G401.6 (cell line): ENCODE results near the gene ECE1.

ENCODE experiments used
- FAIRE-seq: peaks from 2 replicates; lab custom pipeline; 2012; peaks lifted over from hg19 to GRCh38; lab: Jason Lieb, UNC

The ECE1 gene

DNA sequence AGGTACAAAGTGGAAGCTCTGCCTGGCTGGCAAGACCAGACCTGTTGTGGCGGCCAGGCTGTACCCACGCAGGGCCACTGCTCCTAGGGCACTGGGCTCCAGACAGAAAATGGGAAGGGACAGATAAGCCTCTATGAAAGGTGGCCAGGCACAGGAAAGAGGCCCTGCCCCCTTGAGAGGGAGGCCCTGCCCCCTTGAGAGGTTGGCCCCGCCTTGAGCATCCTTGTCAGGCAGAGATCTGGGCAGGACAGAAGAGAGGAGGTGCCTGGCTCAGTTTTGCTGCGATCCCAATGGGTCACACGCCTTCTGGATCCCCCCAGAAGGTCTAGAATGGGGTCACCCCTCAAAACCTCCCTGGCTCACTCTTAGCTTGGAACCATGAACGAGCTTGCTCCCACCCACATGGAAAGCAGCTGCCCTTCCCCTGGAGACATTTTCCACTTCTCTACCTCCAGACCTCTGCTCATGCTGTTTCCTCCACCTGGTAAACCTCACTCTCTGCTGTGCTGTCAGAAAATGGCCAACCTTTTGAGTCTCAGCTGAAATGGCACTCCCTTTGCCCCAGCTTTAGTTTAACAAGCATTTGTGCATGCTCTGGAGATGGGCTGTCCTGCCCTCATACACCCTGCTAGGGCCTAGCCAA is 17.5 kb upstream of the ECE1 start:
- peak; percentile 19 for FAIRE-seq

DNA sequence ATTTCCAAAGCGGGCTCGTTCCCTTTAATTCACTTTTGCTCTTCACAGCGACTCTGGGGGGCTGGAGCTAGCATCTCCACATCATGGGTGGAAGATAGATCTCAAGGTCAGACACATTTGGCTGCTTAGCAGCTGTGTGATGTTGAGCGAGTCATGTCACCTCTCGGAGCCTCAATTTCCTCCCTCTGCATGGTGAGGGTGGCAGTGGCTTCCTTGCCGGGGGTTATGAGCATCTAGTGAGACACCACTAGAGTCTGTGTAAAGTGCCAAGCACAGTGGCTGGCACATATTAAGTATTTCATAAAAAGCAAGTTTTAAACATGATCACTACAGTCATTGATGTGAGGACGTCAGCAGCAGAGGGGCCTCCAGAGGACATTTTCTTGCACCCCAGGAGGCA is 16.9 kb upstream of the ECE1 start:
- FAIRE-seq = no peak

DNA sequence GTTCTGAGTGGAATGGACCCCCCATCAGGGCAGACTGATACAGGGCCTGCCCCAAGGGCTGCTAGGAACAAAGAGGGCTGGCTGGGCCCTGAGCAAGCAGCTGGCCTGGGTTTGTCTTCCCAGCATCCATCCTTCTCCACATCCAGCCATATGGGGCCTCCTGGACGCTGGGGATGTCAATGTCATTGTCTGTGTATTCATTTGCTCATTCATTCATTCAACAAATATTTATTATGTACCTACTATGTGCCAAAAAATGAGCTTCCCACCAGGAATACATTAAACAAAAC is 15.6 kb upstream of the ECE1 start:
- no peak for FAIRE-seq

DNA sequence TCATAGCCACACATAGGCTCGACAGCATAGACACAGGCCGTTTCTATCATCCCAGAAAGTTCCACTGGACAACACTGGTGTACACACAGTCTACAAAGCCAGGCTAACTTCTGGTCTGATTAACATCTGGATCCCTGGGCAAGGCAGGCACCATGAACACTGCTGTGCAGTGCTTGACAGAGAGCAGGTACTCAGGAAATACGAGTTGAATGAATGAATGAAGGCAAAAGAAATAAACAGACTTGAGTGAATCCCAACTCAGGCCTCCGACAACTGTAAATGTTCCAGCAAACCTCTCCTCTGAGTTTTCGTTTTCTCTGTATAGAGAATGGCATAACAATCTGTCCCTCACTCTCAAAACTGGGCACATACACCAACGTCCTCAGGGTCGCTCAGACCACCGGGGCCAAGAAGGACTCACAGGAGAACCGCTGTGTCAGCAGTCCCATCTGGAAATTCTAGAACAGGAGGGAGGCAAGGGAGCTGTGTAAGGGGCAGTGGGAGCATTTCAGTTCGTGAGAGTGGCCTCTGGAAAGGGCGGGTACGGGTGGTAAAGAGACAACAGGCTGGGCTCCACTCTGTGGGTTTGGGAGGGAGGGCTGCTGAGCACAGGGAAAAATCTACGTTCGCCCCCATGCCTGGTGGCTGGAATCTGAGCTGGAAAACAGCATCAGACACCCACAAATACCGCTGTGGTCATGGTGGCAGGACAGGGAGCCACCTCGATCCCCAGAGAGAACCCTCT is 15.1 kb upstream of the ECE1 start:
- FAIRE-seq = no peak

DNA sequence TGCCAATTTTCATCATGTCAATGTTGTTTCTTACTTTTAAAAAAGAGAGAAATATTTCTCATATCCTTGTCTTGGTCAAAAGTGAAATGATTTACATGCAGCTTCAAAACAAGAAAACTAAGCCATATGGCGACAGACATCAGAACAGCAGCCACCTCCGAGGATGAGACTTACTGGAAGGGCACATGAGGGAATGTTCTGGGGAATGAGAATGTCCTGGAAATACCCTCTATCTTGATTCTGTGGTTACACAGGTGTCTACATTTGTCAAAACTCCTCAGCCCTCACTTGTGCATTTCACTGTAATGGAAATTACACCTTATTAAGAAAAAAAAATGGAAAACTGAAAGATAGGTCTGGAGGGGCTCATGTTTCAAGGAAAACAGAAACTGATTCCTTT is 14.2 kb upstream of the ECE1 start:
- no peak for FAIRE-seq

DNA sequence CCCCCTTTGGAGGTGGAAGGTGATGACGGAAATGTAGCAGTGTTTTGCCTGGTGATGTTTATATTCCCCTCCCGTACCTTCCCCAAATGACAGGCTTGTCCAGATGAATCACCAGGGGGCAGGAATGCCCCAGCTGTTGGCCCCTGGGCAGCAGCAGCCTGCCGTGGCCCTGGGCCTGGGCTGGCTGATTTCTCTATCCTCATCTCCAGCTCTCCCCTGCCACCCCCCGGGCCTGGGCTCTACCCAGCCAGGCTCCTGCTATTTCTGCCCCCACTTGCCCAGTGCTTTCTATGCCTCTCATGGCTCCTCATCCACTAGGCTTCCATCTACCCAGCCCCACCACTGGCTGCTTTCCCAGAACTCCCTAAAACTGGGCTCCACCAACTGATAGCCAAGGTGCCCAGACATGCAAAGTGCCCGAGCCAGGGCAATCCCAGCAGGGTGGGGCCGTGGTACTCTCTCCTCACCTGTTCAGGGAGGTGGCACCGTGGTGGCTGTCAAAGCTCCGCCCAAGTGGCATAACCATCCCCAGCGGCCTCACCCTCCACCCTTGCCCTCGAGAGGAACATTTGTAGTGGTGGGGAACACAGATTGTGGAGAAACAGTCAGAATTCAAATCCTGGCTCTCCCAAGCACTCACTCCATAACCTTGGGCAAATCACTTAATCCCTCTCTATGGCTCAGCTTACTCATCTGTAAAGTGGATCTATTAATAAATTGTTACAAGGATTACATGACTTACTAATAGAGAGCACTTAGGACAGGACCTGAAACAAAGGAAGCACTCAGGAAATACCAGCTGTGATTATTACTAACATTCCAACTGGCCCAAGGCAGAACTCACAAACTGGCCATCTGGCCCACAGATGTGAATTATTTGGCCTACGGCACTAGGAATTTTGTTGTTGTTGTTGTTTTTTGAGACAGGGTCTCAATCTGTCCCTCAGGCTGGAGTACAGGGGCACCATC is 12.8 kb upstream of the ECE1 start:
- FAIRE-seq = peak; percentile 60

DNA sequence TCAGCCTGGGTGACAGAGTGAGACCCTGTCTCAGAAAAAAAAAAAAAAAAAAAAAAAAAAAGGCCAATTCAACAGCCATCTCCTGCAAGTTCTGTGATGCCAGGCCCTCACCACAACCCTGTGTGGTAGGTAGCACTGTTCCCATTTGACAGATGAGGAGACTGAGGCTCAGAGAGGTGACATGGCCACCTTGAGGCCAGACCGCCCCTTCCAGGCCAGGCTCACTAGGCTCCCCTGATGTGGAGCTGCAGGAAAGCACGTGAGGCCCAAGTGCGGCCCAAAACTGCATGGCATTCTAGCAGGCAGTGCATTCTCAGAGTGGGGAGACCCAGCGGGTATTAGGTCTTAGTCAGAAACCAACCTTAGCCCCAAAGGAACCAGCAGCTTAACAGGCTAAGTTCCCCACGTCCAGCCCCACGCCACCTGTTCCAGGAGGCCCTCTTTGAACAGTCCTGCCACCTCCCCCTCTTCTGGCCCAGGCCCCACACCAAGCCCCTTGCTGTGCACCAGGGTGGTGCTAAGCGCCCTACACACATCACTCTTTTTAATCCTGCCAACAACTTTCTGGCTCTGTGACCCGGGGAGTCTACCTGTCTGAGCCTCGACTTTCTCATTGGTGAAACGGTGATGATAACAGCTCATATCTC is 11.7 kb upstream of the ECE1 start:
- no peak for FAIRE-seq

DNA sequence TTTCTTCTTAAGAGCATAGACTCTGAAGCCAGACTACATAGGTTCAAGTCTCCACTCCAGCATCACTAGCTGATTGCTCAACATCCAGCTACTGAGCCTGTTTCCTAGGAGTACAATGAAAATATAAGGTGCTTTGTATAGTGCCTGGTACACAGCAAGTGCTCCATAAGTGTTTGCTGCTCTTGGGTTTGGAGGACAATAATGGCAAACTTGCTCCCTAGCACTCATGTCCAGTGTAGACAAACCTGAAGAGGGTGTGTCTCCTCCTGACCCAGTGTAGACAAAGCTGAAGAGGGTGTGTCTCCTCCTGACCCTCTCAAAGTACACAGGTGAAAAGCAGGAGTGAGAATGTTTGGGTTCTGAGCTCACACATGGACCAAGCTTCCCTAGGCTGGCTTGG is 10.5 kb upstream of the ECE1 start:
- no peak for FAIRE-seq

DNA sequence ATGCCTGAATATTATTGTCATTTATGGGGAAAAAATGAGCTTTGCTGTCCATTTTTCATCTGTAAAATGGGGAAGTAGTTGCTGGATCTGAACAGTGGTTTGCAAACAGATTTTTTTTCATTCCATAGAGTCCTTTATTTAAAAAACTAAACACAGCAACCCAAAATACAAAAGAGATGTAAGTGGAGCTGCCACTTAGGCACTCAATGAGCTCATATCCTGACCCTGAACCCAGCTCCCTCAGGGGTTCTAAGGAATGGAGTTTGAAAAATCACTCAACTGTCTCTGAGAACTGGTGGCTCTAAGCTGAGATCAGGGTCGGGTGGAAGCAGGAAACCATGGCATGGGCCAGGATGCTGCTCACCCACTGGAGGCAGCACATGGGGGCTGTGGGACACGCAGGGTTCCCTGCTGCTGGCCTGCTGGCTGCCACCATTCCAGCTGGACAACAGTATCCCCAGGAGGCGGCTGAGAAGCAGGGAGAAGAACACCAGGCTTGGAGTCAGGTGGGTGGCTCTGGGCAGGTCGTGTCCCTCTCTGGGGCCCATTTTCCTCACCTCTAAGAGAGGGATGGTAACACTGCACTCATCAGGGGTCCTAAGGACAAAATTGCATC is 9.6 kb upstream of the ECE1 start:
- no peak for FAIRE-seq

DNA sequence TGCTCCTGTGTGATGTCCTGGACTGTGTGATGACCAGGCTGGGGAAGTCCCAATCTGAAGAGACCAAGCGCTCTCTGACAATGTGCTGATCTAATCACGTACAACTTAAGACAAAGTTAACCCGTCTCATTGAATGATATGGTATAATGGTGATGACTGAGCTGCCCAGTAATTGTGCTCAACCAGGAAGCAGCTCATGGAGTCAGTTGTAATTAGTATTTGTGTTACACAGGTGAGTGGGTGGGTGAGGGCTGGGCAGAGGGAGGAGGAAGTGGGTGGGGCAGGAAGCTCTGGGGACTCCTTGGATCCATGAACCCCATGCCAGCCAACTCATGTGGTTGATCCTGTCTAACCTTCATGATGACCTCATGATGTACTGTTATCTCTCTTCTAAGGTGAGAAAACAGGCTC is 8.7 kb upstream of the ECE1 start:
- FAIRE-seq = no peak

DNA sequence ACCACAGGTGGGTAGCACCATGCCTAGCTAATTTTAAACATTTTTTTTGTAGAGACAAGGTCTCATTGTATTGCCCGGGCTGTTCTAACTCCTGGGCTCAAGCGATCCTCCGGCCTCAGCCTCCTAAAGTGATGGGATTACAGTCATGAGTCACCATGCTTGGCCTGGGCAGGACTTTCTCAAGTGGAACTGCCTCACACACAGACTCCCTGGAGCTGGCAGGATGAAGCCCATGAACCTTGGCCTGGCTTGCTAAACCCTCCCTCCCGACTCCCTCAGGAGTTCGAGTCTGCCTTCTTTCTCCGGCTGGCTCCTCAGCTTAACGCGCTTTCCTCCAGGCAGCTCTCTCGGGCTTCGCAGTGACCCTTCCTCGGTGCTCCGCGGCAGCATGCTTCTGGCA is 7.7 kb upstream of the ECE1 start:
- no peak for FAIRE-seq

DNA sequence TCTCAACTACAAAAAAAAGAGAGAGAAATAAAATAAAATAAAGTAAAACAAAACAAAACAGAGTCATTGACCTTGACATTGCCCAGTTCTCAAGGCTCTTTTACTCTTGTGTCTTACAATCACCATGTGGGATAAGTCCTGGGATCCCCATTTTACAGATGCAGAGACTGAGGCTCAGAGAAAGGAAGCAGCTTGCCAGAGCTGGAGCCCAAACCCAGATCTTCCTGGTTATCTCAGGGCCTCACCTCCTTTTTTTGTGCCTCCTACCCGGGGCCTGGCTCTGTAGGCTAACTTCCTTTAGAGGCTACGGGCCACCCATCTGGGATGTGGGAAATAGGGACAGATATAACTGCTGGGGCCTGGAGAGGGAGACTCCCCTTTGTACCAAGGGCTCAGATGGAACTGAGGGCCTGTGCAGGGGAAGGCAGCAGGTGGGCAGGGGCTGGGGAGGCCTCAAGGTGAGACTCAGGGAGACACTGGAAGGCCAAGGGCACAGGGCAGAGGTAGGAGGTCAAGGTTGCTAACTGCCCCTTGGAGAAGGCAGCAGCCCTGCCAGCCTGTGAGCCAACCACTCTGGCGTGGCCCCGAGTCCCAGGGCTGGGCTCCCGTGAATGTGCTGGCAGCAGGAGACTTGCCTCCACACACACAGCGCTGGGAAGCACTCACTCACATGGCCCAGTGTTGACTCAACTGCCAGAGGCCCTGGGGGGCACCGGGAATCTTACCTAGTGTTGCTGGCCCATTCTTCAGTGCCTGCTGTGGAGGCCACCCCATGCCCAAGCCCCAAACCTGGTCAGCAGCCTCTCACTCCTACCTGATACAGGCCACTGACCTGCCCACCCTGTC is 6.5 kb upstream of the ECE1 start:
- no peak for FAIRE-seq

DNA sequence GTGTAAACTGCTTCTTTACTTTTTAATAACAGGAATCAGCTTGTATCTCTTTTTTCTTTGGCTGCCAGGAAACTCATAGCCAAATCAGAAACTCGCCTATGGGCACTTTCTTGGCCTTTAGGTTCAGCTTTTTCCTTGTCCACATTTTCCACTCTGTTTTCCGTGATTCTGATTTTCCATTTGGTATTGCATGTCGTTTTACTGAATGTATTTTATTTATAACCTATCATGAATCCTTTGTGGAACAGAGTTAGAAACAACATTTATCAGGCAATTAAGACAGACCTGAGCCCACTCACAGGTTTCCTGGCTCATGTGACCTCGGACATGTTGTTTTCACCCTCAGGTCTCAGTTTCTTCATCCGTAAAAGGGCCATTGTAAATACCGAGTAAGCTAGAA is 5.3 kb upstream of the ECE1 start:
- no peak for FAIRE-seq

DNA sequence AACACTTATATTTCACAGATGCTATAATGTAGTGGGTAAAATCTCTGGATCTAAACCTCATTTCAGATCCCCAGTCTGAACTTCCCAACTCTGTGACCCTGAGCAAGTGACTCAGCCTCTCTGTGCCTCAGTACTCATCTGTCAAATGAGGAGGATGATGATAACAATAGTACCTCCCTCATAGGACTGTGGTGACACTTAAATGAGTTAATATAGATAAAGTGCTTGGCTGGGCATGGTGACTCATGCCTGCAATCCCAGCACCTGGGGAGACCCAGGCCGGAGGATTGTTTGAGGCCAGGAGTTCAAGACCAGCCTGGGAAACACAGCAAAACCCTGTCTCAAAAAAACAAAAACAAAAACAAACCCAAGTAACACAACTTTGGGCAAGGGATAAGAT is 4.7 kb upstream of the ECE1 start:
- FAIRE-seq = no peak

DNA sequence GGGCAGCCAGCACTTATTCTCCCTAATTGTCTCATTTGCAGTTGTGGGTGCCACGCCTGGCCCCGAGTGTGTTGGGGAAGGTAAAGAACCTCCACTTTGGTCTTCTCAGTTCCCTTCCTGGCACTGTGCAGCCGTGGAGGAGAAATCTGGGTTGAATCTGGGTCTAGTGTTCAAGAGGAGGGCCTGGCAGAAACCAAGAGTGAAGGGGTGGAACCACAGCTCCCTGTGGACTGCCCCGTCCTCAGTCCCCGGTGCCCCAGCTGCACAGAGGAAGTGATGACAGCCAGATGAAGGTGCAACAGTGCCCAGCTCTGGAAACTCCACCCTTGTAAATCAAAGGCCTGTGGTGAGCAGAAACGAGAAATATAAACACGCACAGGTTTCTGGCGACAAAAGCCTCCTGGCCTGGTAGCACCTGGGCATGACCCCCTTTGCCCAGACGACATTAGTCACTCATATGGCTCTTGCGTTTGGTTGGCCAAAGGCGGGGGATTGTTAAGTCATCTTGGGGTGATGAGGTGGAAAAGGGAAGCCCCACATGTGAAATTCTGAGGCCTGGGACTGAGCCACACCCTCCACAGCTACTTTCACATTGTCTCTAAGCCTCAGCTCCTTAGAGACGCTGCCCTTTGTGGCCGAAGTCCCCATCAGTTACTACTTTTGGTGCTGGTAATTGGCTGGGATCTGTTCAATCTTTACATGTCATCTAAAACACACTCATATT is 4.2 kb upstream of the ECE1 start:
- FAIRE-seq = no peak

DNA sequence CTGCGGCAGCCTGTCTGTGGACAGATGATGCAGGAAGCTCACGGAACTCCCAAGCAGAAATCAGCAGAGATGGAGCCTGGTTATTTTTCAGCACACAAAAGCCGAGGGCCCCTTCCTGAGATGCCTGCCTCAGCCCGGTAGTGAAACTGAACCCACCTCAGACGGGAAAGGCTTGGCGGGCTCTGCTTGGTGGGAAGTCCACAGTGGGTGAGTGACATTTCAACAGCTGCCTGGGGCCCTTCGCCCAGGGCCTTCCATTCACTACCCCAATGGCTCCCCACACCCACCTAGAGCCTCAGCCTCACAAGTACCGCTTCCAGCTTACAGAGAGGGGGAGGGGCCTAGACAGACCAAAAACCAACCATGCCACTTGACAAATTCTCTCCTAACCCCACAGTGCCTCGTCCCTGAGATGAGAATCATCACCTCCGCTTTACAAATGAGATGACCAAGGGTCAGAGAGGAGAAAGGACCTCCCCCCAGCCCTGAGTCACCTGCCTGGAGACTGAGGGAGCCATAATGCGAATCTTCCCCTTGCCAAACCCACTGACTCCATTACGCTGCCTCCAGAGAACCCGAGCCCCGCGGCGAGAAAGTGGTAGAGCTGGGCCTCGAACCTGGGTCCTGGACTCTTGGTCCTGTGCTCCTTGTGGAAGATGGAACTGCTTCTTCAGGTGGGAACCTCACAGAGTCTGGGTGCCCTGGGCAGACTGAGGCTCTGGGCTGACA is 3.4 kb upstream of the ECE1 start:
- no peak for FAIRE-seq

DNA sequence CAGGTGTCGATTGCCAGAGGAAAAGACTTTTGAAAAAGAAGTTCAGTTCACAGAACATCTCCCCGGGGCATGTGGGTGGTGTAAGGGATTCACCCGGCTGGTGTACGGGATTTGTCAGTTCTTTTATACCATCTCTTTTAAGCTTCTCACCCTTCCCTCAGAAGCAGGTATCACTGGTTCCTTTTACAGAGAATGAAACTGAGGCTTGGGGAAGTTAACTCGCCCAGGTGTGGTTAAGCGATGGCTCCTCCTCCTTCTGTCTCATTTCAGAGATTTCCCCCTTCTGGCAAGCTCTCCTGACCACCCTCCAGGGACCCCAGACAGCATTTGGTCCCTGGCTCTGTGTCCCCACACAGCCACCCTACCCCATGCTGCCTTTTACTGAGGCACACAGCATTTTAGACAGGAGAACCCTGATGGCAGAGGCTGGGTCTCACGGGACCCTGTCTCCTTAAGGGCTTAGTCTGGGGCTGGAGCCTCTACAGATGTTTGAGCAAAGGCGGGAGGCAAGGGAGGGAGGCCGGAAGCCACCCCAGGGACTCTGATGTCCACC is 2.8 kb upstream of the ECE1 start:
- FAIRE-seq = no peak

DNA sequence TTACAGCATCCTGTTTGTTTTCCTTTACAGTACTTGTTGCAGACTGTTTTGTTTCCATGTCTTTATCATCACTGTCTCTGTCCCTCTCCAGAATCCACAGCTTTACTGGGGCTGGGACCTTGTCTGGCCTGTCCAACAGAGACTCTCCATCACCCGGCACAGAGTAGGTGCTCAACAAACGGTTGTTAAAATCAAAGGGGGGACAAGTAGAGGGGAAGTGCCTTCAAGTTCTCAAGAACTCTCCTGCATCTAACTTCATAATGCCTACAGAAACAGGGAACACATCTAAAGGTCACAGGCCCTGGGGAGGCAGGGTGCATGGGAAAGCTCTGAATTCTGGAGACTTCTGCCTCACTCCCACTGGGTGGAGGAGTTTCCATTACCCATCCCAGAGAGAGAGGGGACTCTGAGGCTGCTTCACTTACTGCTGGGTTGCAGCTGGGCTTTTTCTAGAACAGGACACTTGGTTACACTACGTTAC is 2.3 kb upstream of the ECE1 start:
- no peak for FAIRE-seq

DNA sequence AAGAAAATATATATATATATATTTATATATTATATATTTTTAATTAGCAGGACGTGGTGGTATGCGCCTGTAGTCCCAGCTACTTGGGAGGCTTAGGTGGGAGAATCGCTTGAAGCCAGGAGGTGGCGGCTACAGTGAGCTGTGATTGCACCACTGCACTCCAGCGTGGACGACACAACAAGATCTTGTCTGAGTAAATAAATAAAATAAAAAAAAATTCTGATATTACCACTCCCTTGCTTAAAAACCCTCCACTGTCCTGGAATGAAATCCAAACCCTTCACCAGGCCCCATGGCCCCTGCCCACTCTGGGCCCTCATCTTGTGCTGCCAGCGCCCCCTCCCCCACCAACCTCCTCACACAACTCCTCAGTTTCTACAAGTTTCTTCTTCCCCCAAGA is 1.7 kb upstream of the ECE1 start:
- no peak for FAIRE-seq

DNA sequence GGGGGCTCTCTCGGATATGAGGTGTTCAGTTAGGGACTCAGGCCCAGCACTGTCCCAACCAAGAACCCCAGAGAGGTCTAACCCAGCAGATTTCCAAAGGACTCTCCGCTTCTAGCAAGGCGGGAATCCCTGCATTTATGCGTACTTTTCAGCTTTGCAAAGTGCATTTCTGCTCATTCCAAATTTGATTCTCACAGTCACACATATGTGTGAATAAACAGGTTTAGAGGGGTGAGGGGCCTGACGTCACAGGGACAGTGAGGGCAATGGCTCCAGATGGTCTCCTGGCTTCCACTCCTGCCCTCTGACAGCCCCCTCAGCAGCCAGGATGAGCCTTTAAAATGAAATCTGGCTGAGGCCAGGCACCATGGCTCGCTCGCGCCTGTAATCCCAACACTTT is 921 bp upstream of the ECE1 start:
- FAIRE-seq = no peak
